ENCODE data around the gene C16orf46. TPM values are rescaled to one million over a fixed set of nuclear protein-coding genes. Genes with fewer than 3 reads are reported as not detected.

The C16orf46 gene
- total and polyA plus RNA-seq, 2 of the 13 experiments (the other 11 are each of a cell fraction or from before 2014, with no cell fraction given), result 0.38 to 0.55 TPM

DNA sequence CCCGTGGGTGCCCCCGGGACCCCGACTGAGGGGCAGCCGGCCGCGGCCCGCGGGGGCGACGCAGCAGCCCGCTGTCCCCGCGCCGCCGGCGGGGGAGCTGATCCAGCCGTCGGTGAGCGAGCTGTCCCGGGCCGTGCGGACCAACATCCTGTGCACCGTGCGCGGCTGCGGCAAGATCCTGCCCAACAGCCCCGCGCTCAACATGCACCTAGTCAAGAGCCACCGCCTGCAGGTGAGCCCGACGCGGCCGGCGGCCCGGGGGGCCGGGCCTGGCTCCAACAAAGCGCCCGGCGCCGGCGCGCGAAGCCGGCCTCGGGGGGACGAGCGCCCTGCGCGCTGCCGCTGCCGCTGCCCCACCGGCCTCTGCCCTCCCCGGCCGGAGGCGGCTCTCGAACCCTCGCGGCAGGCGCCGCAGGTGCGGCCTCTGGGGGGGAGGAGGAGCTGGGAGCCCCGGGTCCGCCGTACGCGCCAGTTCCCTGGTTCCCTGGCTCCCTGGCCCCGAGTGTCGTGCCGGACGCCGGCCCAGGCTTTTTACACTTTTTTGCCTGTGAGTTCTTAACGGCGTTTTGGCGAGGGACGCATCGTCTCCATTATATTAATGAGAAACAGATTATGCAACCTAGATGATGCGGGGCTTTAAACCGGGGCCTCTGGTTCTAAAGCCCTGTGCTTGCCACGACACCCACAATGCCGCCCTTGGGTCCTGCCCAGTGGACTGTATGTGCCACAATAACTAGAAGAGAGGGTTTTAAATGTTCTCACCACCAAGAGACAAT is 40.9 kb downstream of the C16orf46 start (continued):
- TF ChIP-seq HOXD1 (CRISPR knock-in tag; IDR thresholded peaks at IDR 0.05), result peak; percentile 71
- TF ChIP-seq SMAD1 (CRISPR knock-in tag; IDR thresholded peaks at IDR 0.05; ENCODE audit: borderline replicate concordance, low read depth), result no peak
- TF ChIP-seq ZNF550 (CRISPR knock-in tag; IDR thresholded peaks at IDR 0.05; ENCODE audit: borderline replicate concordance), result 0 out of 2 replicates have a peak, but pooled peaks have one; percentile 82
- 0 out of 2 replicates have a peak, but pooled peaks have one; percentile 36 for TF ChIP-seq HOXA5 (CRISPR knock-in tag; IDR thresholded peaks at IDR 0.05)
- no peak for TF ChIP-seq GMEB2 (CRISPR knock-in tag; IDR thresholded peaks at IDR 0.05; ENCODE audit: low read depth)
- peak; percentile 66; the same call in 1 of the 2 replicates for TF ChIP-seq ZNF329 (CRISPR knock-in tag; IDR thresholded peaks at IDR 0.05; ENCODE audit: low read depth)
- peak; percentile 63 for TF ChIP-seq UBTF (CRISPR knock-in tag; IDR thresholded peaks at IDR 0.05)
- peak; percentile 67; the same call in 1 of the 2 replicates for TF ChIP-seq TMF1 (CRISPR knock-in tag; IDR thresholded peaks at IDR 0.05; ENCODE audit: low read depth)
- no peak for TF ChIP-seq MAFG (CRISPR knock-in tag; IDR thresholded peaks at IDR 0.05)
- no peak for TF ChIP-seq ESRRA (CRISPR knock-in tag; IDR thresholded peaks at IDR 0.05; ENCODE audit: low read depth)
- TF ChIP-seq GTF3A (CRISPR knock-in tag; conservative IDR thresholded peaks at IDR 0.05), result no peak
- no peak for TF ChIP-seq ZNF619 (CRISPR knock-in tag; IDR thresholded peaks at IDR 0.05)
- peak; percentile 60; the same call in 1 of the 2 replicates for TF ChIP-seq ZNF225 (CRISPR knock-in tag; IDR thresholded peaks at IDR 0.05)
- TF ChIP-seq, protein P1, sequence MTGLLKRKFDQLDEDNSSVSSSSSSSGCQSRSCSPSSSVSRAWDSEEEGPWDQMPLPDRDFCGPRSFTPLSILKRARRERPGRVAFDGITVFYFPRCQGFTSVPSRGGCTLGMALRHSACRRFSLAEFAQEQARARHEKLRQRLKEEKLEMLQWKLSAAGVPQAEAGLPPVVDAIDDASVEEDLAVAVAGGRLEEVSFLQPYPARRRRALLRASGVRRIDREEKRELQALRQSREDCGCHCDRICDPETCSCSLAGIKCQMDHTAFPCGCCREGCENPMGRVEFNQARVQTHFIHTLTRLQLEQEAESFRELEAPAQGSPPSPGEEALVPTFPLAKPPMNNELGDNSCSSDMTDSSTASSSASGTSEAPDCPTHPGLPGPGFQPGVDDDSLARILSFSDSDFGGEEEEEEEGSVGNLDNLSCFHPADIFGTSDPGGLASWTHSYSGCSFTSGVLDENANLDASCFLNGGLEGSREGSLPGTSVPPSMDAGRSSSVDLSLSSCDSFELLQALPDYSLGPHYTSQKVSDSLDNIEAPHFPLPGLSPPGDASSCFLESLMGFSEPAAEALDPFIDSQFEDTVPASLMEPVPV (CRISPR knock-in tag; IDR thresholded peaks at IDR 0.05), result no peak
- TF ChIP-seq ZNF567 (CRISPR knock-in tag; IDR thresholded peaks at IDR 0.05; ENCODE audit: borderline replicate concordance), result peak; percentile 40; the same call in 1 of the 2 replicates
- TF ChIP-seq NONO (IDR thresholded peaks at IDR 0.05), result no peak
- TF ChIP-seq NONO (CRISPR knock-in tag; conservative IDR thresholded peaks at IDR 0.05), result 0 out of 2 replicates have a peak, but pooled peaks have one; percentile 7
- peak; percentile 52; the same call in 1 of the 2 replicates for TF ChIP-seq ZNF598 (CRISPR knock-in tag; IDR thresholded peaks at IDR 0.05; ENCODE audit: borderline replicate concordance)
- TF ChIP-seq ZNF432 (CRISPR knock-in tag; IDR thresholded peaks at IDR 0.05; ENCODE audit: borderline replicate concordance), result no peak
- TF ChIP-seq DMAP1 (CRISPR knock-in tag; IDR thresholded peaks at IDR 0.05), result peak; percentile 27; the same call in 1 of the 2 replicates
- TF ChIP-seq ZNF512 (CRISPR knock-in tag; IDR thresholded peaks at IDR 0.05), result no peak
- no peak for TF ChIP-seq TCF12 (IDR thresholded peaks at IDR 0.05)
- no peak for TF ChIP-seq TCF12 (CRISPR knock-in tag; IDR thresholded peaks at IDR 0.05)

Data from HepG2 (cell line).